Natural killer cell (primary cell): ENCODE data around the gene ALK. TPM values are rescaled to one million over a fixed set of nuclear protein-coding genes. Genes with fewer than 3 reads are reported as not detected.

Experiments used
- ATAC-seq, 3 donors: fragments of 150-1000 bp in 2 of 3; fragments of 200-7000 bp in 1 of 3; cut with Tn5 transposase; 1 replicate in 1 of 3; 2 replicates in 2 of 3; pipeline ENCODE4 v1.10.0; 2021; ENCODE audit warnings: mild to moderate bottlenecking in 2 of 3, moderate library complexity in 2 of 3
- DNase-seq, 2 donors: peaks; one replicate each; pipeline versions ENCODE4 v3.0.0 to v3.0.0-alpha.2; 2013 to 2021; ENCODE audit warnings: mixed read lengths in 1 of 2
- H3K27ac ChIP-seq: one replicate; pipeline ENCODE4 v1.5.1; 2013; ENCODE audit warnings: mild to moderate bottlenecking, low read length
- H3K27me3 ChIP-seq: one replicate; pipeline ENCODE4 v1.6.1; 2013; ENCODE audit warnings: low read length; ENCODE audit not compliant: control insufficient read depth, insufficient read depth
- H3K36me3 ChIP-seq: one replicate; pipeline ENCODE4 v1.6.1; 2013; ENCODE audit warnings: low read length; ENCODE audit not compliant: control insufficient read depth, insufficient read depth
- H3K4me1 ChIP-seq: one replicate; pipeline ENCODE4 v1.6.1; 2013; ENCODE audit warnings: low read length; ENCODE audit not compliant: control insufficient read depth, insufficient read depth
- H3K4me3 ChIP-seq: one replicate; pipeline ENCODE4 v1.5.1; 2013; ENCODE audit warnings: low read length
- H3K9me3 ChIP-seq: one replicate; pipeline ENCODE4 v1.6.1; 2013; ENCODE audit warnings: low read length; ENCODE audit not compliant: control insufficient read depth, insufficient read depth
- H3K27ac Mint-ChIP-seq, 2 donors: one replicate each; pipeline ENCODE4 v1.8.0; 2022; ENCODE audit warnings: mild to moderate bottlenecking in 2 of 2, mixed read lengths in 2 of 2, moderate library complexity in 1 of 2
- H3K27me3 Mint-ChIP-seq, 2 donors: one replicate each; pipeline ENCODE4 v1.8.0; 2022; ENCODE audit warnings: low read depth in 2 of 2, mixed read lengths in 2 of 2
- H3K36me3 Mint-ChIP-seq: one replicate; pipeline ENCODE4 v1.8.0; 2022; ENCODE audit warnings: mixed read lengths
- H3K4me1 Mint-ChIP-seq, 2 donors: one replicate each; pipeline ENCODE4 v1.8.0; 2022; ENCODE audit warnings: mixed read lengths in 2 of 2
- H3K4me3 Mint-ChIP-seq: one replicate; pipeline ENCODE4 v1.8.0; 2022; ENCODE audit warnings: mild to moderate bottlenecking, moderate library complexity, mixed read lengths
- H3K9me3 Mint-ChIP-seq, 2 donors: one replicate each; pipeline ENCODE4 v1.8.0; 2022; ENCODE audit warnings: mixed read lengths in 2 of 2
- CTCF ChIP-seq: fragments of 200-600 bp; IDR thresholded peaks from one replicate; pipeline ENCODE4 v1.8.0; 2022; ENCODE audit warnings: antibody characterized with exemption
- WGBS: methylation state at CpG from one replicate; pipeline ENCODE4 v1.1.7; 2013; ENCODE audit warnings: missing lambda C conversion rate; ENCODE audit not compliant: insufficient coverage; 5-methylcytosine and 5-hydroxymethylcytosine counted together
- intact Hi-C: fragments of 100-400 bp; cut with micrococcal nuclease; formaldehyde crosslinking; loops from one replicate; pipeline ENCODE4 v1.14.2; 2022
- total RNA-seq, 4 donors: library from RNA; stranded (reverse); fragments of 120-200 nt in 1 of 4; gene quantifications; one replicate each; pipeline versions ENCODE4 v1.2.3 to v1.2.4, GENCODE V29; 2013 to 2022

The ALK gene
- total RNA-seq, 3 donors from 2014 or later (not counting 1 experiment from before 2014, with no cell fraction given) = not detected

- 61% methylated on average over 3 of the region's 3 CpGs for WGBS
- Mint-ChIP-seq H3K27me3 (peaks cover 2 to 27% of the 10 kb centered on the region in 2 donors), H3K4me3 (no peak overlapping the region)
Measured at GRCh38 chr2:29485631-29486030, 435.8 kb downstream of the ALK start.

GRCh38 chr2:29485117-29485516 lies 436.3 kb downstream of the ALK start:
- no peaks in the 10 kb centered on the region for H3K36me3 ChIP-seq
- no peaks in the 10 kb centered on the region for H3K9me3 ChIP-seq
- Mint-ChIP-seq H3K4me3 (no peak overlapping the region), H3K9me3 (no peaks in the 10 kb centered on the region), H3K27me3 (peaks cover 2 to 29% of the 10 kb centered on the region in 2 donors), H3K27ac (no peak overlapping the region), H3K4me1 (no peaks in the 10 kb centered on the region), H3K36me3 (no peaks in the 10 kb centered on the region)
- DNase-seq = no peak
- intact Hi-C loops = no loop called here
- H3K27ac ChIP-seq = no peak overlapping the region
- ATAC-seq = no peak
- no peak overlapping the region for H3K4me3 ChIP-seq
- no peak for TF ChIP-seq CTCF
- no peaks in the 10 kb centered on the region for H3K27me3 ChIP-seq
- no peaks in the 10 kb centered on the region for H3K4me1 ChIP-seq

More at GRCh38 chr2:29485631-29486030, 435.8 kb downstream of the ALK start:
- Mint-ChIP-seq H3K36me3 (no peaks in the 10 kb centered on the region), H3K27ac (no peak overlapping the region), H3K4me1 (no peaks in the 10 kb centered on the region), H3K9me3 (no peaks in the 10 kb centered on the region)
- Histone ChIP-seq H3K27me3 (no peaks in the 10 kb centered on the region), H3K27ac (no peak overlapping the region), H3K4me1 (no peaks in the 10 kb centered on the region), H3K36me3 (no peaks in the 10 kb centered on the region), H3K4me3 (no peak overlapping the region), H3K9me3 (no peaks in the 10 kb centered on the region)
- intact Hi-C loops = no loop called here
- TF ChIP-seq CTCF = no peak
- no peak for DNase-seq
- ATAC-seq = no peak

- Mint-ChIP-seq H3K36me3 (no peaks in the 10 kb centered on the region), H3K9me3 (no peaks in the 10 kb centered on the region), H3K4me1 (no peaks in the 10 kb centered on the region), H3K4me3 (no peak overlapping the region), H3K27me3 (peaks cover 2 to 34% of the 10 kb centered on the region in 2 donors), H3K27ac (no peak overlapping the region)
- WGBS = 89% methylated on average over 3 of the region's 3 CpGs
- DNase-seq = no peak
- no peak for TF ChIP-seq CTCF
- Histone ChIP-seq H3K36me3 (no peaks in the 10 kb centered on the region), H3K27ac (no peak overlapping the region), H3K4me1 (no peaks in the 10 kb centered on the region), H3K4me3 (no peak overlapping the region), H3K27me3 (no peaks in the 10 kb centered on the region), H3K9me3 (no peaks in the 10 kb centered on the region)
- no peak for ATAC-seq
- intact Hi-C loops = no loop called here
Measured at GRCh38 chr2:29482867-29483266, 438.5 kb downstream of the ALK start.

GRCh38 chr2:29482348-29482747 lies 439.0 kb downstream of the ALK start:
- H3K36me3 Mint-ChIP-seq = no peaks in the 10 kb centered on the region
- H3K27ac ChIP-seq = no peak overlapping the region
- no peaks in the 10 kb centered on the region for H3K36me3 ChIP-seq
- no peaks in the 10 kb centered on the region for H3K9me3 ChIP-seq
- no peaks in the 10 kb centered on the region for H3K9me3 Mint-ChIP-seq
- TF ChIP-seq CTCF = no peak
- no peaks in the 10 kb centered on the region for H3K4me1 Mint-ChIP-seq
- intact Hi-C loops = no loop called here
- WGBS = 100% methylated on average over 1 of the region's 2 CpGs
- no peak for ATAC-seq
- H3K27me3 ChIP-seq = no peaks in the 10 kb centered on the region
- no peaks in the 10 kb centered on the region for H3K4me1 ChIP-seq
- no peak for DNase-seq
- H3K27me3 Mint-ChIP-seq = peaks cover 2 to 32% of the 10 kb centered on the region in 2 donors
- no peak overlapping the region for H3K4me3 Mint-ChIP-seq
- H3K27ac Mint-ChIP-seq = no peak overlapping the region
- H3K4me3 ChIP-seq = no peak overlapping the region
